GM12892 (cell line): ENCODE measurements around the gene MGAT5.

ENCODE experiments used
- POLR2A ChIP-seq: IDR thresholded peaks from 2 replicates; pipeline ENCODE4 v1.6.1; 2011; ENCODE audit warnings: low read depth, low read length, control low read depth
- TAF1 ChIP-seq: IDR thresholded peaks from 2 replicates; pipeline ENCODE4 v1.6.1; 2011; ENCODE audit warnings: low read depth, mild to moderate bottlenecking, control low read depth, low read length, borderline replicate concordance

GRCh38 chr2:134385195-134385594 is 131.3 kb downstream of the MGAT5 start:
- no peak for TF ChIP-seq POLR2A
- TF ChIP-seq TAF1 = no peak
